Peyer's patch (tissue), 4 donors: ENCODE measurements around the gene KNOP1. TPM values are rescaled to one million over a fixed set of nuclear protein-coding genes. Genes with fewer than 3 reads are reported as not detected.

Experiments used
- DNase-seq, 3 donors: peaks; one replicate each; pipeline ENCODE4 v3.0.0-alpha.2; 2017 to 2019
- H3K27ac ChIP-seq, 4 donors: fragments of 200-600 bp; sonication (generic); one replicate each; pipeline ENCODE4 v1.5.1; 2016 to 2019
- H3K27me3 ChIP-seq, 2 donors: fragments of 200-600 bp; sonication (generic); one replicate each; pipeline ENCODE4 v1.5.1; 2019
- H3K36me3 ChIP-seq, 3 donors: fragments of 200-600 bp; sonication (generic); one replicate each; pipeline ENCODE4 v1.5.1; 2016 to 2019
- H3K4me1 ChIP-seq, 4 donors: fragments of 200-600 bp; sonication (generic); one replicate each; pipeline ENCODE4 v1.5.1; 2016 to 2019
- H3K4me3 ChIP-seq, 4 donors: fragments of 200-600 bp; sonication (generic); 1 replicate in 3 of 4; 2 replicates in 1 of 4; pipeline ENCODE4 v1.5.1; 2016 to 2019; ENCODE audit warnings: mild to moderate bottlenecking in 1 of 4
- H3K9me3 ChIP-seq, 4 donors: fragments of 200-600 bp; sonication (generic); one replicate each; pipeline ENCODE4 v1.5.1; 2016 to 2019; ENCODE audit warnings: mild to moderate bottlenecking in 1 of 4
- CTCF ChIP-seq, 6 experiments: fragments of 450-650 bp in 4 of 6; fragments of 200-600 bp in 2 of 6; sonication (generic) in 1 of 6; IDR thresholded peaks; one replicate each; pipeline ENCODE4 v1.5.1; 2017 to 2019; ENCODE audit warnings: antibody characterized with exemption in 6 of 6, mild to moderate bottlenecking in 3 of 6, moderate library complexity in 1 of 6
- POLR2A ChIP-seq, 2 donors: fragments of 450-650 bp; IDR thresholded peaks; one replicate each; pipeline ENCODE4 v1.5.1; 2017; ENCODE audit warnings: antibody characterized with exemption in 2 of 2, mild to moderate bottlenecking in 2 of 2, moderate library complexity in 2 of 2
- total RNA-seq, 4 donors: library from RNA; depleted of rRNA; stranded (reverse); fragments of >200 nt; gene quantifications; one replicate each; pipeline ENCODE4 v1.1.0, GENCODE V29; 2016

The KNOP1 gene
- 10 to 100 TPM in 3 of 4 donors, 1 to 10 TPM in 1; 10.0 to 26.1 (median 19.9) TPM for total RNA-seq

- H3K27ac ChIP-seq: peak within 1 kb of the TSS; percentile 73 to 86 (median 78)
- TF ChIP-seq CTCF (IDR thresholded peaks at IDR 0.05): peak in 3 of 6 experiments; percentile 13 to 27 (median 20)
- peak in 1 of 2 donors; percentile 30 for TF ChIP-seq POLR2A (IDR thresholded peaks at IDR 0.05)
- peak; percentile 86 to 95 (median 91) for DNase-seq
- H3K9me3 ChIP-seq: no peaks in the 10 kb centered on the region
- peaks cover 0 to 25% (median 2%) of the 10 kb centered on the region in 4 donors for H3K4me1 ChIP-seq
- peak within 1 kb of the TSS; percentile 75 to 96 (median 84) for H3K4me3 ChIP-seq
- peaks cover 0 to 15% (median 0%) of the 10 kb centered on the region in 3 donors for H3K36me3 ChIP-seq
- no peaks in the 10 kb centered on the region for H3K27me3 ChIP-seq
Measured at GRCh38 chr16:19717741-19718623, at the start of gene KNOP1, which contains the start of gene IQCK. Gene KNOP1, minus strand, starts transcription at chr16:19718227. Its CDS starts 3,192 bp downstream, at chr16:19715035. Gene IQCK, plus strand, starts transcription at chr16:19718271. Its CDS starts 36 bp downstream, at chr16:19718307.

- no peaks in the 10 kb centered on the region for H3K4me1 ChIP-seq
- TF ChIP-seq CTCF (IDR thresholded peaks at IDR 0.05) (no peak), POLR2A (IDR thresholded peaks at IDR 0.05) (no peak)
- no peak for DNase-seq
- no peaks in the 10 kb centered on the region for H3K36me3 ChIP-seq
- H3K27me3 ChIP-seq: no peaks in the 10 kb centered on the region
- no peaks in the 10 kb centered on the region for H3K9me3 ChIP-seq
- H3K4me3 ChIP-seq: no peak overlapping the region
- no peak overlapping the region for H3K27ac ChIP-seq
Measured at GRCh38 chr16:19767497-19767896, 49.5 kb upstream of the KNOP1 start.

GRCh38 chr16:19766988-19767387, 49.0 kb upstream of the KNOP1 start:
- H3K36me3 ChIP-seq: no peaks in the 10 kb centered on the region
- no peaks in the 10 kb centered on the region for H3K9me3 ChIP-seq
- H3K27ac ChIP-seq: no peak overlapping the region
- no peak for DNase-seq
- no peak for TF ChIP-seq CTCF (IDR thresholded peaks at IDR 0.05)
- TF ChIP-seq POLR2A (IDR thresholded peaks at IDR 0.05): no peak
- no peaks in the 10 kb centered on the region for H3K27me3 ChIP-seq
- no peak overlapping the region for H3K4me3 ChIP-seq
- no peaks in the 10 kb centered on the region for H3K4me1 ChIP-seq

GRCh38 chr16:19766554-19766884, 48.5 kb upstream of the KNOP1 start:
- Histone ChIP-seq H3K4me3 (no peak overlapping the region), H3K9me3 (no peaks in the 10 kb centered on the region), H3K27ac (no peak overlapping the region), H3K36me3 (no peaks in the 10 kb centered on the region), H3K4me1 (no peaks in the 10 kb centered on the region), H3K27me3 (no peaks in the 10 kb centered on the region)
- no peak for DNase-seq
- TF ChIP-seq POLR2A (IDR thresholded peaks at IDR 0.05) (no peak), CTCF (IDR thresholded peaks at IDR 0.05) (no peak)

- no peaks in the 10 kb centered on the region for H3K36me3 ChIP-seq
- H3K9me3 ChIP-seq: no peaks in the 10 kb centered on the region
- DNase-seq: peak in 1 of 3 donors; percentile 51
- no peak overlapping the region for H3K4me3 ChIP-seq
- no peak overlapping the region for H3K27ac ChIP-seq
- TF ChIP-seq POLR2A (IDR thresholded peaks at IDR 0.05) (no peak), CTCF (IDR thresholded peaks at IDR 0.05) (no peak)
- H3K27me3 ChIP-seq: no peaks in the 10 kb centered on the region
- H3K4me1 ChIP-seq: no peaks in the 10 kb centered on the region
Measured at GRCh38 chr16:19765860-19766553, 48.0 kb upstream of the KNOP1 start.
